IPS DF 6.9 (cell line): ENCODE measurements around the gene ZBTB16.

Experiments used
- DNase-seq: peaks from one replicate; pipeline ENCODE4 v3.0.0-alpha.2; 2013; ENCODE audit warnings: low read depth, low spot score
- H3K27ac ChIP-seq: one replicate; pipeline ENCODE4 v1.5.1; 2013; ENCODE audit warnings: low read length, control low read depth
- H3K27me3 ChIP-seq: 2 replicates; pipeline ENCODE4 v1.6.1; 2013; ENCODE audit warnings: mild to moderate bottlenecking, low read length; ENCODE audit not compliant: control insufficient read depth, insufficient read depth
- H3K36me3 ChIP-seq: 2 replicates; pipeline ENCODE4 v1.6.1; 2013; ENCODE audit warnings: low read length; ENCODE audit not compliant: control insufficient read depth, insufficient read depth
- H3K4me1 ChIP-seq: 2 replicates; pipeline ENCODE4 v1.6.1; 2013; ENCODE audit warnings: low read length; ENCODE audit not compliant: control insufficient read depth, insufficient read depth
- H3K4me3 ChIP-seq: 2 replicates; pipeline ENCODE4 v1.5.1; 2013; ENCODE audit warnings: mild to moderate bottlenecking, low read length
- H3K9me3 ChIP-seq: 2 replicates; pipeline ENCODE4 v1.6.1; 2013; ENCODE audit warnings: low read length, inconsistent platforms; ENCODE audit not compliant: control insufficient read depth, insufficient read depth
- WGBS: extraction: QIAGEN DNeasy Blood & Tissue Kit; methylation state at CpG from one replicate; pipeline ENCODE4 v1.1.7; 2013; ENCODE audit warnings: mixed read lengths, missing lambda C conversion rate; ENCODE audit not compliant: insufficient read length, insufficient coverage; 5-methylcytosine and 5-hydroxymethylcytosine counted together

The ZBTB16 gene

DNA sequence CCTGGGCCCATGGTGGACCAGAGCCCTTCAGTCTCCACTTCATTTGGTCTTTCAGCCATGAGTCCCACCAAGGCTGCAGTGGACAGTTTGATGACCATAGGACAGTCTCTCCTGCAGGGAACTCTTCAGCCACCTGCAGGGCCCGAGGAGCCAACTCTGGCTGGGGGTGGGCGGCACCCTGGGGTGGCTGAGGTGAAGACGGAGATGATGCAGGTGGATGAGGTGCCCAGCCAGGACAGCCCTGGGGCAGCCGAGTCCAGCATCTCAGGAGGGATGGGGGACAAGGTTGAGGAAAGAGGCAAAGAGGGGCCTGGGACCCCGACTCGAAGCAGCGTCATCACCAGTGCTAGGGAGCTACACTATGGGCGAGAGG, 4.3 kb downstream of the ZBTB16 start:
- H3K4me3 ChIP-seq: no peak overlapping the region
- peaks cover 31% of the 10 kb centered on the region for H3K27me3 ChIP-seq
- no peak overlapping the region for H3K27ac ChIP-seq
- no CpG with 5 or more reads among the region's 8 CpGs for WGBS
- H3K36me3 ChIP-seq: no peaks in the 10 kb centered on the region
- DNase-seq: no peak
- H3K4me1 ChIP-seq: peaks cover 2% of the 10 kb centered on the region; the same call in 1 of the 2 replicates
- H3K9me3 ChIP-seq: no peaks in the 10 kb centered on the region

DNA sequence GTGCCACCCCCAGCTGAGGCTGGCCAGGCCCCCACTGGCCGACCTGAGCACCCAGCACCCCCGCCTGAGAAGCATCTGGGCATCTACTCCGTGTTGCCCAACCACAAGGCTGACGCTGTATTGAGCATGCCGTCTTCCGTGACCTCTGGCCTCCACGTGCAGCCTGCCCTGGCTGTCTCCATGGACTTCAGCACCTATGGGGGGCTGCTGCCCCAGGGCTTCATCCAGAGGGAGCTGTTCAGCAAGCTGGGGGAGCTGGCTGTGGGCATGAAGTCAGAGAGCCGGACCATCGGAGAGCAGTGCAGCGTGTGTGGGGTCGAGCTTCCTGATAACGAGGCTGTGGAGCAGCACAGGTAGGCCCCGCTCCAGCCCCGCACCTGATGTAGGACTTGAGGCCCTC, 4.7 kb downstream of the ZBTB16 start:
- Histone ChIP-seq H3K4me3 (no peak overlapping the region), H3K36me3 (no peaks in the 10 kb centered on the region), H3K9me3 (no peaks in the 10 kb centered on the region), H3K27ac (no peak overlapping the region), H3K4me1 (peaks cover 2% of the 10 kb centered on the region; the same call in 1 of the 2 replicates), H3K27me3 (peaks cover 27% of the 10 kb centered on the region)
- whole genome bisulfite sequencing: no CpG with 5 or more reads among the region's 14 CpGs
- DNase-seq: no peak

GRCh38 chr11:114065094-114065493, 5.6 kb downstream of the ZBTB16 start:
- H3K36me3 ChIP-seq: no peaks in the 10 kb centered on the region

DNA sequence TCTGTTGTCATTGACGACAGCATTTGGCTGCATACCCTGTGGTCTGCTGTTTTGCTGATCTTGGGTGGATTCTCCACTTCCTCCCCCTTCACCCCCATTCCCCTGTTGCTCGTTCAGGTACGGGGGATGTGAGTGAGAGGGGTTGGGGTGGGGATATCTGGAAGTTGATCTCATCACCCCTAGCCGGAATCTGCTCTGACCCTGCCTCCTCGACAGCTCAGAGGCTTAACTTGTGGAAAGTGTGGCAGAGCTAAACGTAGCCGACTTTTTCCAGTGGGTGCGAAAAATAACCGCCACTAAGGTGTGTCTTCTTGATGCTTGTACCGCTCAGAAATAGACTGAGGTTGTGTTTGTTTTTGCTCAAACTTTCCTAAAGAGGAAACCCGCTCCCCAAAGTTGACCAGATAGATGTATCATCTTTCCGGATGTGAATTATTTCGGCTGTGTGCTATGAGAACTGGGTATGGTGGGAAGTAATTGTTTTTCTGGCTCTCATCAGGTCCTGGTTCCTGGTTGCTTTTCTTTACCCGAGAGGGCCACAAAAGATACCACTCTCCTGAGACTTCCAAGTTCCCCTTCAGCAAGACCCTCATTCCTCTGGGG, 6.6 kb downstream of the ZBTB16 start:
- H3K9me3 ChIP-seq: no peaks in the 10 kb centered on the region
- peaks cover 17% of the 10 kb centered on the region for H3K27me3 ChIP-seq
- no peaks in the 10 kb centered on the region for H3K36me3 ChIP-seq
- H3K4me3 ChIP-seq: no peak overlapping the region
- WGBS: no CpG with 5 or more reads among the region's 14 CpGs
- H3K4me1 ChIP-seq: peaks cover 2% of the 10 kb centered on the region; the same call in 1 of the 2 replicates
- no peak for DNase-seq
- H3K27ac ChIP-seq: no peak overlapping the region

More at GRCh38 chr11:114065094-114065493, 5.6 kb downstream of the ZBTB16 start:
- Histone ChIP-seq H3K27me3 (peaks cover 27% of the 10 kb centered on the region), H3K4me3 (no peak overlapping the region), H3K27ac (no peak overlapping the region), H3K9me3 (no peaks in the 10 kb centered on the region), H3K4me1 (peaks cover 2% of the 10 kb centered on the region; the same call in 1 of the 2 replicates)
- DNase-seq: no peak
- WGBS: no CpG with 5 or more reads among the region's 4 CpGs

GRCh38 chr11:114068327-114068726, 8.8 kb downstream of the ZBTB16 start:
- no peak for DNase-seq
- H3K9me3 ChIP-seq: no peaks in the 10 kb centered on the region
- WGBS: no CpG with 5 or more reads among the region's 4 CpGs
- no peak overlapping the region for H3K4me3 ChIP-seq
- H3K4me1 ChIP-seq: no peaks in the 10 kb centered on the region; the same call in 1 of the 2 replicates
- H3K27ac ChIP-seq: no peak overlapping the region
- H3K27me3 ChIP-seq: no peaks in the 10 kb centered on the region; the same call in none of the 2 replicates
- no peaks in the 10 kb centered on the region for H3K36me3 ChIP-seq

GRCh38 chr11:114070464-114071139, 11.1 kb downstream of the ZBTB16 start:
- DNase-seq: no peak
- no peak overlapping the region for H3K27ac ChIP-seq
- H3K4me3 ChIP-seq: no peak overlapping the region
- peaks cover 2% of the 10 kb centered on the region; the same call in 1 of the 2 replicates for H3K4me1 ChIP-seq
- WGBS: no CpG with 5 or more reads among the region's 7 CpGs
- no peaks in the 10 kb centered on the region for H3K9me3 ChIP-seq
- H3K36me3 ChIP-seq: no peaks in the 10 kb centered on the region; the same call in 1 of the 2 replicates
- no peaks in the 10 kb centered on the region; the same call in none of the 2 replicates for H3K27me3 ChIP-seq

- Histone ChIP-seq H3K4me3 (no peak overlapping the region), H3K27me3 (peaks cover 9% of the 10 kb centered on the region), H3K36me3 (no peaks in the 10 kb centered on the region; the same call in 1 of the 2 replicates), H3K4me1 (peaks cover 5% of the 10 kb centered on the region), H3K27ac (no peak overlapping the region), H3K9me3 (no peaks in the 10 kb centered on the region)
- no CpG with 5 or more reads among the region's 9 CpGs for WGBS
- DNase-seq: no peak
Observed at GRCh38 chr11:114073007-114073827, 13.7 kb downstream of the ZBTB16 start.

DNA sequence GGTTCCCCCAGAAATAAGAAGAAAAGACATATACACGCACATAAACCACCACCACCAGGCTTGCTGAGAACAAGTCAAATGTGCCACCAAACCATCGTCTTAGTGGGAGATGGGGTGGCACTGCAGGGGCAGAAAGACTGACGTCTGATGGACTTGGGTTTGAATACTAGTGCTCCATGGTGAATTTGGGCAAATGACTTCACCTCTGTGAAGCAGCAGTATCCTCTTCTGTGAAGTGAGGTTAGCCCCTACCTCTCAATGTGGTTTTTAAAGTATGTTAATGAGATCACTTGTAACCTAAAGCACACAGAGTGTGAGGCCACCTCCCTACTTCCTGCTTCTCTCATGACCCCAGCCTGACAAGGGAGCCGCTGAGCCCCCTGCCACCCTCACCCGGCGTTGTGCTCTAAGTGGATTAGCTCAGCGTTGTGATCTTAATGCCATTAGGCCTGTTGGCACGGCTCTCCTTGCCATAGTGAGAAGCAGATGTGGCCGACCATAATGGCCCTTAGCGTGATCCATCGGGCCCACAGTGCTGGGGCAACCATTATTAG, 14.4 kb downstream of the ZBTB16 start:
- Histone ChIP-seq H3K9me3 (no peaks in the 10 kb centered on the region), H3K27me3 (peaks cover 10% of the 10 kb centered on the region), H3K27ac (no peak overlapping the region), H3K4me1 (peaks cover 5% of the 10 kb centered on the region), H3K36me3 (no peaks in the 10 kb centered on the region; the same call in 1 of the 2 replicates), H3K4me3 (no peak overlapping the region)
- DNase-seq: no peak
- WGBS: no CpG with 5 or more reads among the region's 11 CpGs

- Histone ChIP-seq H3K4me1 (peaks cover 5% of the 10 kb centered on the region), H3K9me3 (no peaks in the 10 kb centered on the region), H3K27ac (no peak overlapping the region), H3K4me3 (no peak overlapping the region), H3K27me3 (peaks cover 12% of the 10 kb centered on the region), H3K36me3 (no peaks in the 10 kb centered on the region; the same call in 1 of the 2 replicates)
- no peak for DNase-seq
- no CpG with 5 or more reads among the region's 21 CpGs for WGBS
Observed at GRCh38 chr11:114074546-114075343, 15.2 kb downstream of the ZBTB16 start.

GRCh38 chr11:114075344-114075610, 15.8 kb downstream of the ZBTB16 start:
- H3K4me3 ChIP-seq: no peak overlapping the region
- DNase-seq: no peak
- peaks cover 5% of the 10 kb centered on the region for H3K4me1 ChIP-seq
- H3K27ac ChIP-seq: no peak overlapping the region
- H3K36me3 ChIP-seq: no peaks in the 10 kb centered on the region; the same call in 1 of the 2 replicates
- H3K27me3 ChIP-seq: peaks cover 12% of the 10 kb centered on the region
- H3K9me3 ChIP-seq: no peaks in the 10 kb centered on the region
- WGBS: no CpG with 5 or more reads among the region's 6 CpGs
